HG03457 (cell line): ENCODE data around the gene NME3.

Source experiments
- ATAC-seq: cut with Tn5 transposase; IDR thresholded peaks from one replicate; pipeline ENCODE4 v1.9.1; 2021; ENCODE audit warnings: moderate number of reproducible peaks; ENCODE audit not compliant: unreplicated experiment

NME3 gene

DNA sequence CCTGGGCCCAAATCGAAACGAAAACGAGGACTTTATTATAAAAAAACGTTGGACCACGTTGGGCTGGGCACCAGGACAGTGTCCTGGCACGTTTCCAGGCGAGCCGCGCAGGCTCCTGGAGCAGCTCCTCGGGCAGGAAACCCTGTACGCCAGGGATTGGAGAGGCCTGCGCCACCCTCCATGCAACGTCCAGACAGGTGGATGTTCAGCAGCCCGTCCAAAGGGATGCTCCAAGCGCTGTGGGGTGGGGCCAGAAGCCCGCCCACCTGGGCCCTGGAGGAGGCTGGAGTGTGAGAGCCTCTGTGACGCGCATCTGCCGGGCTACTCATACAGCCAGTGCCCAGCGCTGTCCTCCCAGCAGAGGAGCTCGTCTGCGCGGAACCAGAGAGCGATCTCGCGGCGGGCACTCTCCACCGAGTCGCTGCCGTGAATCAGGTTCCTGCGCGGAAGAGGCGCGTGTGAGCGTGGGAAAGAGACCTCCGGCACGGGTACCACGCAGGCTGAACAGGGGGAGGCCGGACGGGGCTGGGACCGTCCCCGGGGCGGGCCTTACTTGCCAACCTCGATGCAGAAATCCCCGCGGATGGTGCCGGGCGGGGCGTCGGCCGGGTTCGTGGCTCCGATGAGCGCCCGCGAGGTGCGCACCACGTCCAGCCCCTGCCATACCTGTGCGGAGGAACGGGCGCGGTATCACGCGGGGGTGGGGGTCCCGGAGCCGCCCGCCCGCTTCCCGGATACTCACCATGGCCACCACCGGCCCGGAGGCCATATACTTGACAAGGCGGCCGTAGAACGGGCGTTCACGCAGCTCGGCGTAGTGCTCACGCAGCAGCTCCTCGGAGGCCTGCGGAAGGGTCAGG, 785 bp downstream of the NME3 start:
- ATAC-seq: no peak

DNA sequence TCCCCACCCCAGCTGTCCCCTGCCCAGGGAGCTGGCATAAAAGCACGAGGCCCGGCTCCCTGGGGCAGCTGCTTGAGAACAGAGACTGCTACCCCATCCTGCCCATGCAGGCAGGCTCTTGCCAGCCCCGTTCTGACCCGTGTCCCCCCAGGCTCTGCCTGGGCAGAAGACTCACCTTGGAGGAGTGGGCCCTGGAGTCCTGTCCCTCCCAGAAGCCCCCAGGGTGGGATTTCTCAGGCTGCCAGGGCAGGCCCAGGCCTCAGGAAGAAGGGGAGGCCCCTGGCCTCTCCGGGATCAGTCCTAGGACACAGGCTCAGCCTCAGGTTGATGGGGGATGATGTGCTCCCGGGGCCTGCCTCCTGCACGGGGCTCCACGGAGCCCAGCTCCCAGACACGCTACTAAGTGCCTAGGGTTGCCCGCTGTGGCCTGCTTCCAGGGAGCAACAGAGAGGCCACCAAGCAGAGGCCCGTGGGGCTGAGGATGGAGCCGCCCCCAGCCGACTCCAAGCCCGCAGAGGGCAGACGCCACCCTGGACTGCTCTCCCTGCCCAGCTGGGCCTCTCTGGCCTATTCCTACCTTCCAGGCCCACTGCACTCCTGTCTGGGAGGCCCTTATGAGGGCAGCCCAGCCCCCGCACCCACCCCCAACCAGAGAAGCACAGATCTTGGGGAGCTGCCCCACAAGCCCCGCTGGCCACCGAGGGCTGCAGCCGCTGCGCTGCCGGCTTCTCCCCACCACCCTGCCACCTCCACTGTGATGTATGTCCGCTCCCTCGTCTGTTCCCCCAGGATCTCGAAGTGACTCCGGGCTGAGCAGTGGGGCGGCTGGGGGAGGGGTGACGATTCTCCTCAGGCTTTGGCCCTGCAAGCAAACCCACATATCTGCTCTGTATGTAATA, 1.7 kb downstream of the NME3 start:
- no peak for ATAC-seq

GRCh38 chr16:1768767-1769401, 2.5 kb downstream of the NME3 start:
- ATAC-seq: no peak

GRCh38 chr16:1768061-1768766, 3.1 kb downstream of the NME3 start:
- no peak for ATAC-seq

DNA sequence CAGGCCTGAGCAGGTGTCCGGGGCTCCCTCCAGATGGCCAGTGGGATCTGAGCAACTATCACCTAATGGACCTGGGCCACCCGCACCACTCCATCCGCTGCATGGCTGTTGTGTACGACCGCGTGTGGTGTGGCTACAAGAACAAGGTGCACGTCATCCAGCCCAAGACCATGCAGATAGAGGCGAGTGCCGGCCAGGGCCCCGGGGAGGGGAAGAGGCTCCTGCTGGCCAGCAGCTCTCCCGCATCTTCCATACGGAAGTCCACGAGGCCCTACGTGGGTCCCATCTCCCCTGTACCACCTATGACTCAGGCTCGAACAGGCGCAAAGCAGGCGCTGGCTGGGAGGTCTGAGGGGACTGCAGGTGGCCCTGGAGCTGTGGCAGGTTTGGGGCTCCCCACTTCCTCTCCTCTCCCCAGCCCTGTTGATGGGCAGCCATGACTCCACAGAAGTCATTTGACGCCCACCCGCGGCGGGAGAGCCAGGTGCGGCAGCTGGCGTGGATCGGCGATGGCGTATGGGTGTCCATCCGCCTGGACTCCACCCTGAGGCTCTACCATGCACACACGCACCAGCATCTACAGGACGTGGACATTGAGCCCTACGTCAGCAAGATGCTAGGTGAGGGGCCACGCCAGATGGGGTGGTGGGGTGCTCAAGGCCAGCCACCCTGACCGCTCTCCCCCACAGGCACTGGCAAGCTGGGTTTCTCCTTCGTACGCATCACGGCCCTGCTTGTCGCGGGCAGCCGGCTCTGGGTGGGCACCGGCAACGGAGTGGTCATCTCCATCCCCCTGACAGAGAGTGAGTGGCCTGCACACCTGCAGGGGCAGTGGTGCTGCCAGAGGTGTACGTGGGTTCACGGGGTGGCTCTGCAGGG, 4.0 kb downstream of the NME3 start:
- no peak for ATAC-seq

DNA sequence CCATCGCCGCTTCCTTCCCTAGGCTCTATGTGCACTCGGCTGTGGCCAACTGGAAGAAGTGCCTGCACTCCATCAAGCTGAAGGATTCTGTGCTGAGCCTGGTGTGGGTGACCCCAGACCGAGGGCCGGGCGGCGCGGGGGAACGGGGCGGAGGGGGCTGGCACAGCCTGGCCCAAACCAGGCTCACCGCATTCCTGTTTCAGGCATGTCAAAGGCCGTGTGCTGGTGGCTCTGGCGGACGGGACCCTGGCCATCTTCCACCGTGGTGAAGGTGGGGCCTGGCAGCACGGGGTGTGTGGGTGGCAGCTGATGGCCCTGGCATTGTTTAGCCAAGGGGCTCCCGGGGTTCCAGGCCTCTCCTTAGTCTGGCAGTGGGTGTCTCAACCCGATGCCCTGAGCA, 4.6 kb downstream of the NME3 start:
- ATAC-seq: no peak

GRCh38 chr16:1766231-1766630, 5.1 kb downstream of the NME3 start:
- ATAC-seq: no peak

DNA sequence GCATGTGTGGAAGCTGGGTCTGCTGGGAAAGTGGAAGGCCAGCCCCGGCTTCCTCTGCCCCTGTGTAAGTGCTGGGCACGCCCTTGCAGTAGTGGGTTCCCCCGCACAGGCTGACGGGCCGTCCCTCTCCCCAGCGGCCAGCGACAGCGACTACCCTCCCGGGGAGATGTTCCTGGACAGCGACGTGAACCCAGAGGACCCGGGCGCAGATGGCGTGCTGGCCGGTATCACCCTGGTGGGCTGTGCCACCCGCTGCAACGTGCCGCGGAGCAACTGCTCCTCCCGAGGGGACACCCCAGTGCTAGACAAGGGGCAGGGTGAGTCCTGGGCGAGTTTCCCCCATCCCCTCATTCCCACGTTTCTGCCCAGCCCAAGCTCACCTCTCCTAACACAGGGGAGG, 5.5 kb downstream of the NME3 start:
- ATAC-seq: no peak

GRCh38 chr16:1764971-1765370, 6.4 kb downstream of the NME3 start:
- no peak for ATAC-seq

- no peak for ATAC-seq
These were observed 7.5 kb downstream of the NME3 start for GRCh38 chr16:1763521-1764511.

DNA sequence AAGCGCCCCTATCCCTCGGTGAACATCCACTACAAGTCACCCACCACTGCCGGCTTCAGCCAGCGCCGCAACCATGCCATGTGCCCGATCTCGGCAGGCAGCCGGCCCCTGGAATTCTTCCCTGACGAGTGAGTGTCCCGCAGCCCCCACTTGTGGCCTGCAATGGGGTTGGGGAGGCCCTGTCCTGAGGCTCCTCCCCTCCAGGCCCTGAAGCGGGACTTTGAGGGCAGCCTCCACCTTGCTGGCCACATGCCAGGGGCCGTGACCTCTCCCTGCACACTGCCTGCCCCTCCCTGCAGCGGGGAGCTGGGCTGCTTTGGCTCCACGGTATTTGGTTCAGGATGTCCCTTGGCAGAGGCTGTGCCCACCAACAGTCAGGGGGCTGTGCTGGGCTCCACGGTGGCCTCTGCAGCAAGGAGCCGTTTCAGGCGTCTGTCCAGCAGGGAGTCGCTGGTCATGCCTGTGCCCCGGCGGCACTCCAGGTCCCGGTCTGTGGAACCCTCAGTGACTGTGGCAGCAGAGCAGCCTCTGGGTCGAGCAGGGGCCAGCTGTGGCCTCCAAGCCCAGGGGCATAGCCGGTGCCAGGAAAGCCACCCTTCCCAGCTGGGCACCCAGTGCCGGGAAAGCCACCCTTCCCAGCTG, 8.3 kb downstream of the NME3 start:
- no peak for ATAC-seq

- ATAC-seq: no peak
These were observed 9.0 kb downstream of the NME3 start for GRCh38 chr16:1762196-1762878.

GRCh38 chr16:1761751-1762150, 9.6 kb downstream of the NME3 start:
- no peak for ATAC-seq

- no peak for ATAC-seq
These were observed 10.4 kb downstream of the NME3 start for GRCh38 chr16:1760911-1761310.

DNA sequence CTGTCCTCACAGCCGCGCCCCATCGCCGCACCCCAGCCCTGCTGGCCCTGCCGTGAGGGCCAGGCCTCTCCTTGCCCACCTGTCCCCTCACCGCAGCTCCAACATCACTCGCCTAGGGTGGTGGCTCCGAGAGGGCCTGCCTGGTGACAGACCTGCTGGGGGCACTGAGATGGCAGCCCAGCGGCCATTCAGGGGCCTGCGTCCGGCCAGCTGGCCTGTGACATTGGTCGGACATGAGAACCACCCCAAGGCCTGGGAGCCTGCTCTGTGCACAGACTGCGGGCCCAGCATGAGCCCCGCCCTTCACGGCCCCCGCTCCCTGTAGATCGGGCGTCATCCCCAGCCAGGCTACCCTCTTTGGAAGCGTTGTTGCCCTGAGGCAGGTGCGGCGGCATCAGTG, 11.8 kb downstream of the NME3 start:
- no peak for ATAC-seq

- ATAC-seq: no peak
These were observed 12.4 kb downstream of the NME3 start for GRCh38 chr16:1758923-1759322.

DNA sequence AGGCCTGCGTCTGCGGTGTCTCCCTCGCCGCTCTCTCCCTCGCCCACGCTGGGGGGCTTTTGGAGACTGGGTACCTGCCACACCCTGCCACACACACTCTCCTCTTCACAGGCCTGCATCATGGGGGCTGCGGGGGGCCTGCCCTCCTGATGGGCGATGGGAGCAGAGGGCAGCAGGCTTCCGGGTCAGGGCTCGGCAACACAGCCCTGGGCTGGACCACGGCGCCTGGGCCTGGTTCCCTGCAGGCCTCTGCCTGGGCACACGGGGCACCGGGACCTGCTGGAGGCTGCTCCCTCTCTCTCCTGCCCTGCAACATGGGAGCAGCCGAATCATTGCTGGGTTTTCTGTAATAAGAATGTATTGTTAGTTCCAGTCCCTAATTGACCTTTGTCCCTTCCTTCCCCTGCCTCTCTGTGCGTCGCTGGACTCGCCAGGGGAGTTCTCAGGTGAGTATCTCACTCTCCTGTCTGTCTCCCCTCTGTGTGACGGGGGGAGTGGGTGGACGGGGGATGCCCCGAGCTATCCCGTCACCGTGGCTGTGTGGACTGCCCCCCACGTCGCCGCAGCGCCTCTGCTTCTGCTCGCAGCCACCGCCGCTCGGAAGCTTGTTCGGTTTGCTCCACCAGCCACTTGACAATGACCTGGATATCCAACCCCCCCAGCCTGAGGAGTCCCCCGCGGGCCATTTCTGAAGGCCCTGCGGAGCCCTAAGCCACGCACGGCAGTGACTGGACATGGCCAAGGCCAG, 13.5 kb downstream of the NME3 start:
- ATAC-seq: no peak
